Smooth muscle cell (in vitro differentiated cells): ENCODE data around the gene CFAP97. TPM values are rescaled to one million over a fixed set of nuclear protein-coding genes. Genes with fewer than 3 reads are reported as not detected.

ENCODE experiments used
- DNase-seq: peaks from one replicate; lab custom pipeline; 2025; ENCODE audit not compliant: unreplicated experiment; lab: John Stamatoyannopoulos, UW
- H2AFZ ChIP-seq: fragments of 200-600 bp; sonication (generic); 2 replicates; pipeline ENCODE4 v1.6.0; 2016; ENCODE audit warnings: antibody characterized with exemption, low read depth, mild to moderate bottlenecking
- H3F3A ChIP-seq: fragments of 200-600 bp; sonication (generic); 2 replicates; pipeline ENCODE4 v1.6.0; 2017; ENCODE audit warnings: antibody characterized with exemption, low read depth
- H3K27ac ChIP-seq: fragments of 200-600 bp; sonication (generic); 2 replicates; pipeline ENCODE4 v1.5.1; 2016; ENCODE audit warnings: low read depth, mild to moderate bottlenecking
- H3K27me3 ChIP-seq: fragments of 200-600 bp; sonication (generic); 2 replicates; pipeline ENCODE4 v1.6.1; 2016; ENCODE audit warnings: low read depth, mild to moderate bottlenecking
- H3K36me3 ChIP-seq: fragments of 200-600 bp; sonication (generic); 2 replicates; pipeline ENCODE4 v1.5.1; 2016; ENCODE audit warnings: low read depth
- H3K4me1 ChIP-seq: fragments of 200-600 bp; sonication (generic); 2 replicates; pipeline ENCODE4 v1.5.1; 2016; ENCODE audit warnings: low read depth
- H3K4me2 ChIP-seq: fragments of 200-600 bp; sonication (generic); 2 replicates; pipeline ENCODE4 v1.6.0; 2016; ENCODE audit warnings: mild to moderate bottlenecking
- H3K4me3 ChIP-seq: fragments of 200-600 bp; sonication (generic); 2 replicates; pipeline ENCODE4 v1.5.1; 2016; ENCODE audit warnings: mild to moderate bottlenecking
- H3K79me2 ChIP-seq: fragments of 200-600 bp; sonication (generic); 2 replicates; pipeline ENCODE4 v1.6.0; 2016; ENCODE audit warnings: low read depth, mild to moderate bottlenecking
- H3K9ac ChIP-seq: fragments of 200-600 bp; sonication (generic); 2 replicates; pipeline ENCODE4 v1.6.0; 2016; ENCODE audit warnings: low read depth
- H3K9me3 ChIP-seq: fragments of 200-600 bp; sonication (generic); replicated peaks from 2 replicates; pipeline ENCODE4 v1.5.1; 2016; ENCODE audit warnings: low read depth
- H4K20me1 ChIP-seq: fragments of 200-600 bp; sonication (generic); 2 replicates; pipeline ENCODE4 v1.6.0; 2016; ENCODE audit warnings: low read depth
- CTCF ChIP-seq: fragments of 200-600 bp; sonication (generic); IDR thresholded peaks from 2 replicates; pipeline ENCODE4 v1.5.1; 2017; ENCODE audit warnings: borderline replicate concordance, mild to moderate bottlenecking, antibody characterized with exemption; ENCODE audit not compliant: insufficient read depth, poor library complexity, severe bottlenecking
- WGBS: methylation state at CpG from one replicate; pipeline ENCODE4 v1.1.7; 2016; ENCODE audit warnings: low lambda C conversion rate; 5-methylcytosine and 5-hydroxymethylcytosine counted together
- polyA plus RNA-seq: library from polyadenylated mRNA; unstranded; fragments of >200 nt; fragmentation: Nextera tagmentation; extraction: Ambion mirVana; gene quantifications from 2 replicates; pipeline ENCODE4 v1.2.1, GENCODE V29; 2016
- total RNA-seq: library from RNA; depleted of rRNA; stranded (reverse); fragments of >200 nt; gene quantifications from 2 replicates; pipeline ENCODE4 v1.2.3, GENCODE V29; 2014

The CFAP97 gene
- total and polyA plus RNA-seq, 2 experiments from 2014 or later, result 11.4 to 19.0 TPM

- Histone ChIP-seq H3K79me2 (peaks cover 21% of the 10 kb centered on the region), H3K9me3 (no peaks in the 10 kb centered on the region), H3K4me3 (no peak overlapping the region), H3K4me2 (no peak overlapping the region), H3K9ac (no peak overlapping the region), H3F3A (no peaks in the 10 kb centered on the region), H2AFZ (no peak overlapping the region), H3K36me3 (peaks cover 12% of the 10 kb centered on the region), H4K20me1 (peaks cover 19% of the 10 kb centered on the region), H3K27me3 (no peaks in the 10 kb centered on the region), H3K27ac (no peak overlapping the region), H3K4me1 (no peaks in the 10 kb centered on the region)
- WGBS, result 90% methylated on average over 6 of the region's 6 CpGs
- DNase-seq, result no peak
- TF ChIP-seq CTCF, result no peak
Observed at GRCh38 chr4:185190306-185190856, 13.4 kb downstream of the CFAP97 start.

- no peaks in the 10 kb centered on the region for H3K4me1 ChIP-seq
- H3K36me3 ChIP-seq, result peaks cover 12% of the 10 kb centered on the region
- no peak overlapping the region for H3K4me3 ChIP-seq
- no peak overlapping the region for H3K27ac ChIP-seq
- peaks cover 20% of the 10 kb centered on the region for H4K20me1 ChIP-seq
- H3K4me2 ChIP-seq, result no peak overlapping the region
- no peak for DNase-seq
- peaks cover 20% of the 10 kb centered on the region for H3K79me2 ChIP-seq
- no peak overlapping the region for H3K9ac ChIP-seq
- TF ChIP-seq CTCF, result no peak
- 86% methylated on average over 4 of the region's 4 CpGs for WGBS
- H2AFZ ChIP-seq, result no peak overlapping the region
- no peaks in the 10 kb centered on the region for H3K9me3 ChIP-seq
- H3K27me3 ChIP-seq, result no peaks in the 10 kb centered on the region
- H3F3A ChIP-seq, result no peaks in the 10 kb centered on the region
Observed at GRCh38 chr4:185189606-185190305, 14.0 kb downstream of the CFAP97 start.

DNA sequence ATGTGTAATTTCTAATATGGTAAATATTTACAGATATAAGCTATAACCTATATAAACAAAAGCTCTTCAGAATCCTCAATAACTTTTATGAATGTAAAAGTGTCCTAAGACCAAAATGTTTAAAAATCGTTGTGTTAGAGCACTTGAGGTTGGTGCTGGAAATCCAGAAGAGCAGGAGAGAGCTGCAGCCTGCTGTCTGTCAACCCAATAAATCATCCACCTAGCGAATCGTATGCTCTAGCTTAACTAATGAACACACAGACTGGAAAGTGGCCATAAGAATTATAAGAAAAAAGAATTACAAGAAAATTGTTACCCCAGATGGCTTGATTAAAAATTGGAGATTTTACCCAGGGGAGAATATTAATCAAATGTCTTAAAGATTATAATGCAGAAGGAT, 17.0 kb downstream of the CFAP97 start:
- Histone ChIP-seq H3F3A (no peaks in the 10 kb centered on the region), H3K9ac (no peak overlapping the region), H3K36me3 (peaks cover 12% of the 10 kb centered on the region), H3K79me2 (peaks cover 9% of the 10 kb centered on the region), H4K20me1 (peaks cover 37% of the 10 kb centered on the region), H3K4me2 (no peak overlapping the region), H3K4me3 (no peak overlapping the region), H3K4me1 (no peaks in the 10 kb centered on the region), H3K9me3 (no peaks in the 10 kb centered on the region), H3K27me3 (no peaks in the 10 kb centered on the region), H2AFZ (no peak overlapping the region), H3K27ac (no peak overlapping the region)
- no peak for TF ChIP-seq CTCF
- no peak for DNase-seq
- WGBS, result 84% methylated on average over 3 of the region's 3 CpGs
